Cardiac fibroblast (primary cell): ENCODE data around the gene CAPN2.

Source experiments
- DNase-seq, 2 donors: peaks; one replicate each; pipeline versions ENCODE4 v3.0.0 to v3.0.0-alpha.2; 2010; ENCODE audit warnings: low read depth in 2 of 2
- H3K4me3 ChIP-seq, 2 donors: replicated peaks in 1 of 2; 1 replicate in 1 of 2; 2 replicates in 1 of 2; pipeline ENCODE4 v1.5.1; 2011; ENCODE audit warnings: low read depth in 2 of 2, low read length in 2 of 2, mild to moderate bottlenecking in 2 of 2, moderate library complexity in 1 of 2
- TF ChIP-seq, protein P1 (sequence below): IDR thresholded peaks from one replicate; pipeline ENCODE4 v1.5.1; 2011; ENCODE audit warnings: low read depth, mild to moderate bottlenecking, low read length, inconsistent platforms

Gene CAPN2

DNA sequence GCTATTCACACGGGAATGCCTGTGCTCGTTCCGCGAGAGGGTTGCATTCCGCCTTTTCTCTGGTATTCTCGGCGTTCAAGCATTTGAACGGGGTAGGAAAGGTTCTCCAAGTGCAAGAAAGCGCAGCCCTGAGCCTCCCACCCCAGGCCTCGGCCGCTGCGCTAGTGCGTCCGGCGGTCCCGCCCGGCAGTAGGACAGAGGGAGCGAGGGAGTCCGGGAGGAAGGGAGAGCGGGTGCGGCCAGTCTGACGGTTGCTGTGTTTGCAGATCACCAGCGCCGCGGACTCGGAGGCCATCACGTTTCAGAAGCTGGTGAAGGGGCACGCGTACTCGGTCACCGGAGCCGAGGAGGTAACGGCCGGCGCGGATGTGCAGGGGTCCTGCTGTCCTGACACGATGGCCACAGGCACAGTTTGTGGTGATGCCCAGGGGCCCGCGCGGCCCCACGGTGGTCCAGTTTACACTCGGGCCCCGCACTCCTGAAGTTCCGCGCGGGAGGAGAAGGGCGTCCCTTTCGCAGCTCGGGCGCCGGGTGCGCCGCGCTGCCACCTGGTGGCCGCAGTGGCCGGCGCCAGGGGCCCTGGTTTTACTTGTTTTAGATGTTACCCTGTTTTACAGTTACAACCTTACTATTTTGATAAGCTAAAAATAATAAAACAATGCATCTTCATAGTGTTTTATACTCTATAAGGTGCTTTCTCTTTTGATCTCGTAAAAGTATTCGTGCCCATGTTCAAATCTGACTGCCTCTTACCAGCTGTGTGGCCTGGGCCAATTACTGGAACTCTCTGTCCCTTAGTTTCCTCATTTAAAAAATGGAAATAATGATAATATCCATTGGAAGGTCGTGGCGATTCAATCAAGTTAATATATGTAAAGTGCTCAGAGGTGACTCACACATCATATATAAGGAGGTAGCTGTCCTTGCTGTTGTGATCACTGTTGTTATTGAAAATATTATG is 36.7 kb downstream of the CAPN2 start:
- DNase-seq: peak; percentile 66 to 71

DNA sequence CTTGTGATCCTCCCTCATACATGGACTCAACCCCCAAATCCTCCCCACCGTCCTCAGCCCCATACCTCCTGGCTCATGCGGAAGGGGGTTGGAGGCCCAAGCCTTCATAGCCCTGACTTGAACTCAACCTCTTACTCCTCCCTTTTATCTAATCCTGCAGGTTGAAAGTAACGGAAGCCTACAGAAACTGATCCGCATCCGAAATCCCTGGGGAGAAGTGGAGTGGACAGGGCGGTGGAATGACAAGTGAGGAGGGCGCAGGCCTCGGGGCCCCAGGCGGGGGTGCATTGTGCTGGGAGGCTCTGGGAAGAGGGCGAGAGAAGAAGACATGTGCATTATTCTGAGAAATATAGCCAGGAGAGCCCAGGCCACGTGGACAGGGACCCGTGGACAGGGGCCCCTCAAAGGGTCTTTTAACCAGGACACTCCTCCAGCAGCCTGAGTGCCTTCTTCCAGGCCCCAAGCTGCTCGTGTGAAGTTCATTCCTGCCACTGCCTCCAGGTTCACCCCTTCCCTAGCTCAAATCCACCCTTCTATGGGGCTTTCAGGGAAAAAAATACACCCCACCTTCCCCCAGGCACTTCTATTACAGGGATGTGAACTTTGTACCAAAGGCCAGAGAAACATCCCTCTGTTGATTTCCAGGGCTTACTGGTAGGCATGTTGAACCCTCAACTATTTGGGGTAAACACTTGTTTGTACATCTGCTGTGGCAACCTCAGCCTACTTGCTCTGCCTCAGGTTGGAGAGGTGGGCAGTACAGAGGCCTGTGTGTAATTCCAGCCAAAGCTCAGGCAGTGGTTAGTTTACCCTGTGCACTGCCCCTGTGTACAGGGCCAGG is 38.6 kb downstream of the CAPN2 start:
- no peak for DNase-seq

More for the DNA sequence above, 36.7 kb downstream of the CAPN2 start:
- peak overlapping the region in 1 of 2 donors; percentile 21 for H3K4me3 ChIP-seq
- TF ChIP-seq, protein P1, sequence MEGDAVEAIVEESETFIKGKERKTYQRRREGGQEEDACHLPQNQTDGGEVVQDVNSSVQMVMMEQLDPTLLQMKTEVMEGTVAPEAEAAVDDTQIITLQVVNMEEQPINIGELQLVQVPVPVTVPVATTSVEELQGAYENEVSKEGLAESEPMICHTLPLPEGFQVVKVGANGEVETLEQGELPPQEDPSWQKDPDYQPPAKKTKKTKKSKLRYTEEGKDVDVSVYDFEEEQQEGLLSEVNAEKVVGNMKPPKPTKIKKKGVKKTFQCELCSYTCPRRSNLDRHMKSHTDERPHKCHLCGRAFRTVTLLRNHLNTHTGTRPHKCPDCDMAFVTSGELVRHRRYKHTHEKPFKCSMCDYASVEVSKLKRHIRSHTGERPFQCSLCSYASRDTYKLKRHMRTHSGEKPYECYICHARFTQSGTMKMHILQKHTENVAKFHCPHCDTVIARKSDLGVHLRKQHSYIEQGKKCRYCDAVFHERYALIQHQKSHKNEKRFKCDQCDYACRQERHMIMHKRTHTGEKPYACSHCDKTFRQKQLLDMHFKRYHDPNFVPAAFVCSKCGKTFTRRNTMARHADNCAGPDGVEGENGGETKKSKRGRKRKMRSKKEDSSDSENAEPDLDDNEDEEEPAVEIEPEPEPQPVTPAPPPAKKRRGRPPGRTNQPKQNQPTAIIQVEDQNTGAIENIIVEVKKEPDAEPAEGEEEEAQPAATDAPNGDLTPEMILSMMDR: peak; percentile 58

DNA sequence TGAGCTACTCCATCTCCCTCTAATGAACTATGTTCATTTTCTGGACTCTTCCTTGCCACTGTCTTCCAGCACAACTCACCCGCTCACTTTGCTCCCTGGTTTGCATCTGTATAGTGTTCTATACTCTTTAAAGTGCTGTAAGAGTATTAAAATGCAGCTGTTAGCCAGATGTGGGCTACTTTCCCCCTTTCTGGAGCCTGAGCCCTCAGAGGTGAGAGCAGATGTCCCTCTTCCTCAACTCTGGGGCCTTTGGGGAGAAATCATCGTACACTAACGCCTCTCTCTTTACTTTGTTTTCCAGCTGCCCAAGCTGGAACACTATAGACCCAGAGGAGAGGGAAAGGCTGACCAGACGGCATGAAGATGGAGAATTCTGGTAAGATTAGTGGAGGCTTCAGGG is 39.4 kb downstream of the CAPN2 start:
- TF ChIP-seq, protein P1: no peak
- H3K4me3 ChIP-seq: no peak overlapping the region
- no peak for DNase-seq

More for the DNA sequence above, 38.6 kb downstream of the CAPN2 start:
- no peak overlapping the region for H3K4me3 ChIP-seq
- TF ChIP-seq, protein P1: no peak

DNA sequence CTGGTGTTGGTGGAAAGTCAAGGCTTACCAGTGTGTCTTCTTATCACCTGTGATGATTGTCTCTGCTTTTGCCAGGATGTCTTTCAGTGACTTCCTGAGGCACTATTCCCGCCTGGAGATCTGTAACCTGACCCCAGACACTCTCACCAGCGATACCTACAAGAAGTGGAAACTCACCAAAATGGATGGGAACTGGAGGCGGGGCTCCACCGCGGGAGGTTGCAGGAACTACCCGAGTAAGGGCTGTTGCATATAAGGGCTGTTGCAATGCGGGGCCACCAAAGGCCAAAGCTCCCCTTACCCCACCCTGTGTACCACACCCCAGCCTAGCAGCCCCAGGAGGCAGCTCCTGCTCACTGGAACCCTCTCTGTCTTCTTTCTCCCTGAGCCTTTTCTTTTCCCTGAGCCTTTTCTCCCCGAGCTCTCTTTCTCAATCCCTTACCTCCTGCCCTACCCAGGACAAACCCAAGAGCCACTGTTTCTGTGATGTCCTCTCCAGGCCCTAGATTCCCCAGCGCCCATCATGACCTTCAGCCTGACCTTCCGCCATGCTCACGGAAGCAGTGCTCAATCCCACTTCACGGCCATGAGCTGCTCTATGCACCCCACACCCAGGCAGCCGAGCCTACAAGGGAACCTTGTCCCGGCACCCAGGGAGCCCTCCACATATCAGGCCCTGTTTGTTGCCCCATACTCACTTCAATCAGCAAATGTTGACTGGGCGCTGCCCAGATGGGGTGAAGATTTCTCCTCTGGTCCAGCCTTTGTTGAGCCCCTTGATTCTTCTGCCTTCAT is 40.6 kb downstream of the CAPN2 start:
- no peak for DNase-seq
- TF ChIP-seq, protein P1: no peak
- H3K4me3 ChIP-seq: no peak overlapping the region

DNA sequence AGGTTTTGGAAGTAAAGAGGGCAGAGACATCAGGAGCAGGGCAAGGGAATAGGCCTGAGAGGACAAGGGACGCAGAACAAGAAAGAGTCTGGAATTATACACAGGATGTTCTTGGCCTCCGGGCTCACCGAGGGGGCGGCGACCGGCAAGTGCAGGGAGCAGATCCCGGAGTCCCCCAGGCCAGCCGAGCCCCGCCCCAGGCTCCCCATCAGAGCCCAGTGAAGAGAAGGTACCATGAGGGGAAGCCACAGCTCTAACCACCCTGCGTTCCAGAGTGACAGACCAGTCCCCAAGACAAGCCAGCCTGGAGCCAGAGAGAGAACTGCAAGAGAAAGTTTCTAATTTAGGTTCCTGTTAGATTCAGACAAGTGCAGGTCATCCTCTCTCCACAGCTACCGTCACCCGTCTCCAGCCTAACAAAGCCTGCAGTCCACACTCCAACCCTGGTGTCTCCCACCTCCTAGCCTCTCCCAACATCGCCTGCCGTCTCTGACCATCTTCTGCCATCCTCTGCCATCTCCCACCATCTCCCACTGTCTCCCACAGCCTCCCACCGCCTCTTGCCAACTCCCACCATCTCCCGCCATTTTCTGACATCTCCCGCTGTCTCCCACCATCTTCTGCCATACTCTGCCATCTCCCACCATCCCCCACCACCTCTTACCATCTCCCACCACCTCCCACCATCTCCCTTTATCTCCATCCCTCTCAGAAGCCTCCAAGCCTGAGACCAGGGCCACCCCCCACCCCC is 42.5 kb downstream of the CAPN2 start:
- TF ChIP-seq, protein P1: no peak
- DNase-seq: no peak
- no peak overlapping the region for H3K4me3 ChIP-seq
